ENCODE data around the gene ATP8B3. TPM values are rescaled to one million over a fixed set of nuclear protein-coding genes. Genes with fewer than 3 reads are reported as not detected.

The ATP8B3 gene
- total RNA-seq, 4 donors from 2014 or later, result 0.21 to 2.4 (median 1.2) TPM

DNA sequence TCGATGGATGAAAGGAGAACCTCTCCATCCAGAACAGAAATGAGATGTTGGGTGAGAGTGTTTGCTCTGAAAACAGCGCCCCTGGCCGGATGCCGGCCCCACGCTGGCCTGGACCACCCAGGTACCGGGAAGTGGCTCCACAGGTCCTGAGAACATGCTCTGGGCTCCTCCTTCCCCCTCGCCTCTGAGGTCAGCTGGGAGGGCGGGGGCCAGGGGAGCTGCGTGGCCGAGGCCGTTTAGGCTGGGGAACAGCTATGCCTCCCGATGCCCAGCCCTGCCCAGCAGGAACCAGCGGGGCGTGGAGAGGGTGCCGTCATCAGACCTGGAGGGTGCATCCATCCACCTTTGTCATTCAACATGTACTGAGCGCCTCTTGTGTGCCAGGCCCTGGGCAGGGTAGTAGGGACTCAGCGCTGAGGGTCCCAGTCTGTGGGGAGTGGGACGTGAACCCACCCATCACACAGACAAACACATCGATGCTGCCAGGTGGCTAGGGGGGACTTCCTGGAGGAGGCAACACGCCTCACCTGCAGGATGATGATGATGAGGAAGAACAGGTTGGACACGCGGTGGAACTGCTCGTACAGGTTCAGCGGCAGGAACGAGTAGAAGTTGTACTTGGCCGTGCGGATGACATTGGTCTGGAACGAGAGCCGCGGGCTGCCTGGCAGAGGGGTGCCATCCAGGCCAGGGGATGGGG is 4.2 kb downstream of the ATP8B3 start:
- WGBS, 2 donors, result 70% methylated on average over 23 to 30 of the region's 30 CpGs
- H3K4me1 ChIP-seq, result peaks cover 0 to 14% (median 6%) of the 10 kb centered on the region in 4 donors
- H3K36me3 ChIP-seq, result no peaks in the 10 kb centered on the region
- no peaks in the 10 kb centered on the region for H3K27me3 ChIP-seq
- TF ChIP-seq EP300 (IDR thresholded peaks at IDR 0.05) (no peak), POLR2A (IDR thresholded peaks at IDR 0.05) (no peak)
- TF ChIP-seq, protein P1, sequence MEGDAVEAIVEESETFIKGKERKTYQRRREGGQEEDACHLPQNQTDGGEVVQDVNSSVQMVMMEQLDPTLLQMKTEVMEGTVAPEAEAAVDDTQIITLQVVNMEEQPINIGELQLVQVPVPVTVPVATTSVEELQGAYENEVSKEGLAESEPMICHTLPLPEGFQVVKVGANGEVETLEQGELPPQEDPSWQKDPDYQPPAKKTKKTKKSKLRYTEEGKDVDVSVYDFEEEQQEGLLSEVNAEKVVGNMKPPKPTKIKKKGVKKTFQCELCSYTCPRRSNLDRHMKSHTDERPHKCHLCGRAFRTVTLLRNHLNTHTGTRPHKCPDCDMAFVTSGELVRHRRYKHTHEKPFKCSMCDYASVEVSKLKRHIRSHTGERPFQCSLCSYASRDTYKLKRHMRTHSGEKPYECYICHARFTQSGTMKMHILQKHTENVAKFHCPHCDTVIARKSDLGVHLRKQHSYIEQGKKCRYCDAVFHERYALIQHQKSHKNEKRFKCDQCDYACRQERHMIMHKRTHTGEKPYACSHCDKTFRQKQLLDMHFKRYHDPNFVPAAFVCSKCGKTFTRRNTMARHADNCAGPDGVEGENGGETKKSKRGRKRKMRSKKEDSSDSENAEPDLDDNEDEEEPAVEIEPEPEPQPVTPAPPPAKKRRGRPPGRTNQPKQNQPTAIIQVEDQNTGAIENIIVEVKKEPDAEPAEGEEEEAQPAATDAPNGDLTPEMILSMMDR (IDR thresholded peaks at IDR 0.05), result no peak
- no peak overlapping the region for H3K27ac ChIP-seq
- H3K9me3 ChIP-seq, result no peaks in the 10 kb centered on the region
- no peak overlapping the region for H3K4me3 ChIP-seq
- no peak for DNase-seq (ENCODE audit: low spot score in 2 of 2)

DNA sequence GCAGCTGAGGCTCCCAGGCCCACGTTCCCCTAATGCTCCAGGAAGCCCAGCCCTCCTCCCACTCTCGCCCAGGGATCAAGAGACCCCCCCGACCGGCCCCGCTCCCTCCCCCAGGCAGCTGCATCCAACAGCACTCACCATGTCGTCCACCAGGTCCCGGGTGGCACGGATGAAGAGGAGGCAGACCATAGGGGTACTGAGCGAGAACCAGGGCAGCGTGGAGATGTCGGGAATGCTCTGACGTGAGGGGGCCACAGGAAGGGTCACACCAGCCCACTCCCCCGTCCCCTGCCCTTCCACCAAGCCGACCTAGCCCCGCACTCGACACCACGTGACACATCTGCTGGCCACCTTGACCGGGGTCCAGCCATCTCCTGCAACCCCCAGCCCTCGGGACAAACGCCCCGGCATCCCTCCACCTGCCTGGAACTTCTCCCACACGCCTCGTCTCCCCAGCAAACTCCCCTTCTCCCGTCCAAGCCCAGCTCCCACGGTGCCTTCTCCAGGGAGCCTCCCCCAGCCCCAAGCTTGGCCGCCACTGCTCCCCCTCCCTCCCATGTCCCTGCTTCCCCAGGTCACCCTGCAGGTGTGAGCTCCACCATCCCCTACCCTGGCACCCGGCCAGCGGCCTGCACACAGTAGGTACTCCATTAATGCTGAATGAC is 4.9 kb downstream of the ATP8B3 start:
- DNase-seq (ENCODE audit: low spot score in 2 of 2), result no peak
- WGBS, 2 donors, result 58 to 67% methylated on average over 23 to 27 of the region's 28 CpGs
- TF ChIP-seq EP300 (IDR thresholded peaks at IDR 0.05) (no peak), POLR2A (IDR thresholded peaks at IDR 0.05) (no peak)

DNA sequence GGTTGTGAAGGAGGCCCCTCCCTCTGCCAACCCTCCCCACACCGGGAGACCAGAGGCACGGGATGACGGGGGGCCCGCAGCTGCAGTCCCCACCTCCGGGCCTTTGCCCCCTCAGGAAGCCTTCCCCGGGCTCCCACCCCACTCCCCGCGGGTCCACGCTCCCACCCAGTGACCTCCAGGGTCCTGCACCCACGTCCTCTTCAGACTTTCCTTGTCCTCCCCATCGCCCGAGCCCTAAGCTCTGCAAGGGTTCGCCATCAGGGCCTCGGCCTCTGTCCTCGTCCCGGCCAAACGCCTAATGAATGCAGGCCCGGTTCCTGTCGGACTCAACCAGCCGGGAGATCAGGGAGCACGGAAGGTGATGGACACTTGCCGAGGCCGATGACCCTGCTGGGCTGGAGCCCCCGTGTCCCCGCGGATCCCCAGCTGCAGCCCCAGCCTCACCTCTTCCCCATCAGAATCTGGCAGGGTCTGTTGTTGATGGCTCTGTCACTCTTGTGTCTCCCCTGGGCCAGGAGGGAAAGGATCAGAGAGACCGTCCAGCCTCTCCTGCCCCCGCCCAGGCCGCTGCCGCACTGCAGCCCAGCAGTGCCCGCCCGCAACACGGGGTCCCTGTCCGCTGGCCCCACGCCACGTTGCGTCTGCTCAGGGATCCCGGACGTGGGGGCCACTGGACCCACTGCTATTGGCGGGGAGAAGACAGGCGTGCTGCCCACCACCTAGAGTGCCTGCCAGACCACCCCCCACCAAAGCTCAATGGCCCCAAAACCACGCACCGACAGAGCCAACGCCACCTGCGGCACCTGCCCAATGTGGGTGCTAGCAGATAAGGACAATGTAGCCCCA is 5.7 kb downstream of the ATP8B3 start:
- H3K9me3 ChIP-seq, result no peaks in the 10 kb centered on the region
- TF ChIP-seq, protein P1 (IDR thresholded peaks at IDR 0.05), result no peak

More for the DNA sequence above, 4.9 kb downstream of the ATP8B3 start:
- Histone ChIP-seq H3K27me3 (no peaks in the 10 kb centered on the region), H3K27ac (no peak overlapping the region), H3K9me3 (no peaks in the 10 kb centered on the region), H3K4me1 (peaks cover 0 to 10% (median 5%) of the 10 kb centered on the region in 4 donors), H3K36me3 (no peaks in the 10 kb centered on the region), H3K4me3 (no peak overlapping the region)

DNA sequence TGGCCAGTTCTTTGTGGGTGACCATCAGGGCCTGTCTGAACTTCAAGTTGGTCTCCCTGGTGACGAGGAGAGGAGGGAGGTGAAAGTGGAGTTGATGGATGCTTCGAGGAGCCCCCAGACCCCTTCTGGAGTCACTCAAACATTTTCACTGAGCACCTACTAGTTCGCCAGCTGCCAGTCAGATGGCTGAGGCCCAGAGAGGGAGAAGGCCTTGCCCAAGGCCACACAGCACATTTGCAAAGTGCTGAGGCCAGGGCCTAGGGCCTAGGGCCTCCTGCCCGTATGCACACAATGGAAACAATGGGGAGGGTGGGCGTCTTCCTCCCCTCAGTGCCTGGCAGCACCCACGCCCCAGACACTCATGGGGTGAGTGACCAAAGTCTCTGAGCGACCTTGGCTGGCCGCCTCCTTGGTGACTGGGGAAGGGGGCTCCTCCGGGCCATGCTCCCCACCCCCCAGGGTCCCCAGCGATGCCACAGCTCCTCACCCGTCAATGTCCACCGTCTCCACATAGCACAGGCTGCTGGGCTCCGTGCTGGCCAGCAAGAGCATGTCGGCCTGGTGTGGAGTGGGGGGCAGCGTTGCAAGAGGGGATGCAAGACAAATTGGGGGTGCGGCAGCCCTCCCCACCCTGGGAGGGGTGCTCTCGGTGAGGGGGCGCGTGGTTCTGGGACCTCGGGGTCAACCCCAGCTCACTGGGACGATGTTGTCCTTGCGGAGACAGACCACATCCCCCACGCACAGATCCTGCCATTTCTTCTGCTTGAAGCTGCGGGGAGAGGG is 6.5 kb downstream of the ATP8B3 start:
- WGBS, 2 donors, result 77 to 81% methylated on average over 22 of the region's 24 CpGs
- Histone ChIP-seq H3K9me3 (no peaks in the 10 kb centered on the region), H3K4me3 (no peak overlapping the region), H3K4me1 (no peaks in the 10 kb centered on the region), H3K27ac (no peak overlapping the region), H3K36me3 (no peaks in the 10 kb centered on the region), H3K27me3 (no peaks in the 10 kb centered on the region)
- no peak for TF ChIP-seq POLR2A (IDR thresholded peaks at IDR 0.05)
- TF ChIP-seq, protein P1 (IDR thresholded peaks at IDR 0.05), result no peak
- TF ChIP-seq EP300 (IDR thresholded peaks at IDR 0.05), result no peak
- no peak for DNase-seq (ENCODE audit: low spot score in 2 of 2)

More for the DNA sequence above, 5.7 kb downstream of the ATP8B3 start:
- Histone ChIP-seq H3K4me3 (no peak overlapping the region), H3K36me3 (no peaks in the 10 kb centered on the region), H3K27me3 (no peaks in the 10 kb centered on the region), H3K4me1 (peaks cover 0 to 2% (median 0%) of the 10 kb centered on the region in 4 donors), H3K27ac (no peak overlapping the region)
- WGBS, 2 donors, result 60 to 77% methylated on average over 41 to 45 of the region's 45 CpGs
- DNase-seq (ENCODE audit: low spot score in 2 of 2), result no peak

DNA sequence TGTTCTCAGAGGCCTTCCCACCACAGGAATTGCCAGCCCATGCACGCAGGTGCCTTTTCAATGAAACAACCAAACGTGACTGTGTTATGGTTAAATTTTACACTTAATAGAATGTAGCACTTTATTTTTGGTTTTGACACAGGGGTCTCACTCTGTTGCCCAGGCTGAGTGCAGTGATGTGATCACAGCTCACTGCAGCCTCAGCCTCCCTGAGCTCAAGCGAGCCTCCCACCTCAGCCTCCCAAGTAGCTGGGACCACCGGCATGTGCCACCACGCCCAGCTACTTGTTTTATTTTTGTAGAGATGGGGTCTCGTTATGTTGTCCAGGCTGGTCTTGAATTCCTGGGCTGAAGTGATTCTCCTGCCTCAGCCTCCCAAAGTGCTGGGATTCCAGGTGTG is 7.2 kb downstream of the ATP8B3 start:
- 88 to 89% methylated on average over 6 of the region's 6 CpGs for WGBS, 2 donors
- H3K4me3 ChIP-seq, result no peak overlapping the region

More for the DNA sequence above, 7.2 kb downstream of the ATP8B3 start:
- Histone ChIP-seq H3K27me3 (no peaks in the 10 kb centered on the region), H3K9me3 (no peaks in the 10 kb centered on the region), H3K36me3 (no peaks in the 10 kb centered on the region), H3K4me1 (no peaks in the 10 kb centered on the region), H3K27ac (no peak overlapping the region)
- no peak for DNase-seq (ENCODE audit: low spot score in 2 of 2)
- TF ChIP-seq EP300 (IDR thresholded peaks at IDR 0.05) (no peak), POLR2A (IDR thresholded peaks at IDR 0.05) (no peak)
- TF ChIP-seq, protein P1 (IDR thresholded peaks at IDR 0.05), result no peak
